Activated T-helper 2 cell treated with anti-CD3 and anti-CD28 coated beads, Interferon-gamma antibody, Interleukin-2, Interleukin-4, amounts not matched to agents 10 μg/mL and 5 μg/mL and 100 μg/mL, durations not matched to agents 14 hours and 24 hours and 36 hours (primary cell): ENCODE data around the gene RANBP3L. TPM values are rescaled to one million over a fixed set of nuclear protein-coding genes. Genes with fewer than 3 reads are reported as not detected.
"Not testable (repeated sequence)": the region's sequence is repeated elsewhere in the genome, so short reads cannot be mapped to it uniquely, and the experiment has no call there.

Source experiments
- DNase-seq: peaks from one replicate; pipeline ENCODE4 v3.0.0; 2021; ENCODE audit warnings: low spot score
- H3K27ac Mint-ChIP-seq: one replicate; pipeline ENCODE4 v1.8.0; 2021; ENCODE audit warnings: mixed read lengths
- H3K27me3 Mint-ChIP-seq: one replicate; pipeline ENCODE4 v1.8.0; 2021; ENCODE audit warnings: low read depth, mixed read lengths
- H3K36me3 Mint-ChIP-seq: one replicate; pipeline ENCODE4 v1.8.0; 2021; ENCODE audit warnings: low read depth, mixed read lengths
- H3K4me1 Mint-ChIP-seq: one replicate; pipeline ENCODE4 v1.8.0; 2021; ENCODE audit warnings: low read depth, mixed read lengths
- H3K4me3 Mint-ChIP-seq: one replicate; pipeline ENCODE4 v1.8.0; 2021; ENCODE audit warnings: low read depth, mild to moderate bottlenecking, moderate library complexity, mixed read lengths
- H3K9me3 Mint-ChIP-seq: one replicate; pipeline ENCODE4 v1.8.0; 2021; ENCODE audit warnings: mixed read lengths
- intact Hi-C: fragments of 100-400 bp; cut with micrococcal nuclease; formaldehyde crosslinking; loops from one replicate; pipeline ENCODE4 v1.15.1; 2023
- total RNA-seq: library from RNA; stranded (reverse); gene quantifications from 2 replicates; pipeline ENCODE4 v1.2.3, GENCODE V29; 2022

Gene RANBP3L
- total RNA-seq, 1 donor from 2014 or later: not detected

DNA sequence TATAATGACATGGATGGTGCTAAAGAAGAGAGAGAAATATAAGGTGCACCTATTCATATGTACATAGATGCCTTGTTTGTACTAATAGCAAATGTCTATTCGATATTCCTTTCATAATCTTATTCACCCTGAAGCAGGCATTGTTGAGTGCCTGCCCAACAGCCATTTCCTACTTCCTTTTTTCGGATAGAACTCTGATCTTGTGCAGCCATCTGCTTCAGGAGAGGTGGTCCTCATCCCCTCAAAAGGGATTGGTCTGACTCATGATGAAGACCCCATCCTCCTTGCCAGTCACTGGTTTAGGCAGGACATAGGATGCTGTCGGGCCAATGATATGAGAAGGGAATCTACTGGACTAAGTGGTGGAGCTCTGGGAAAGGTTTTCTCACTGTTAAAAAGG lies 8.4 kb upstream of the RANBP3L start:
- Mint-ChIP-seq H3K4me3 (no peak overlapping the region), H3K36me3 (no peaks in the 10 kb centered on the region), H3K27ac (no peak overlapping the region), H3K9me3 (no peaks in the 10 kb centered on the region), H3K27me3 (peaks cover 28% of the 10 kb centered on the region), H3K4me1 (no peaks in the 10 kb centered on the region)
- intact Hi-C loops: no loop called here
- DNase-seq: no peak

DNA sequence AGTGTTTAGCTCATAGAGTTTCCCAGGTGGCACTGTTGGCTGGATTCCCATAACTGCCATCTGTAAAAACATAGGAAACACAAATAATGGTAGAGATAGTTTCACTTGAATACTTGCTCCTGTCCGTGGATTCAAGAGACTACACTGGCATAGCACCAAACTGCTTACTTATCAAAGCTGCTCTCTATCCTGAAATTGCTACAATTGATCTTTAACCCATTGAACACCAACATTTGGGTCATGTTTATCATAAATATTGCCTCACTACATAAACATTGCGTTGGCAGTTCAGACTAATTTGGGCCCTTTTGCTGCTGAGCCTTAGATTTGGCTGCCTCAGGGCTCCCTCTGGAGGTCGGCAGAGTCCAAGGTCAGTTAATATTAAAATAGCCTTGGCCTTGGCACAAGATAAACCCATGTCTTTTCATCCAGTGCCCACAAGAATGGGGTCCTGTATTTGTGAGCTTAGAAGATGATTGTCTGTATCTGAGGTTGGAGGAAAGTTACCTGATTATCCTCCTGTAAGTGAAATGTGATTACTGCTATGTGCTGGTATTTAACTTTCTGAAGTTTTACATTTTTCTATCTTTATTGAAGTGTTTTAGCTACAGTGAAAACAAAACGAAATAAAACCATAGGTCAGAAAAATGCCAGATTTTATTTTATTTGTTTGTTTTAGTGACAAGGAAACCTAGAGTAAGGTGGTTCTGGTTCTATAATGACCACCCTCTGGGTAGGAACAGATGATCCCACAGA lies 4.0 kb upstream of the RANBP3L start:
- Mint-ChIP-seq H3K4me3 (no peak overlapping the region), H3K36me3 (no peaks in the 10 kb centered on the region), H3K27ac (no peak overlapping the region), H3K27me3 (peaks cover 15% of the 10 kb centered on the region), H3K4me1 (peaks cover 2% of the 10 kb centered on the region), H3K9me3 (no peaks in the 10 kb centered on the region)
- intact Hi-C loops: loop anchor here (2.0 kb wide), 2 partner anchors 39 to 227 kb away; no protein-coding TSS in a partner anchor
- no peak for DNase-seq

DNA sequence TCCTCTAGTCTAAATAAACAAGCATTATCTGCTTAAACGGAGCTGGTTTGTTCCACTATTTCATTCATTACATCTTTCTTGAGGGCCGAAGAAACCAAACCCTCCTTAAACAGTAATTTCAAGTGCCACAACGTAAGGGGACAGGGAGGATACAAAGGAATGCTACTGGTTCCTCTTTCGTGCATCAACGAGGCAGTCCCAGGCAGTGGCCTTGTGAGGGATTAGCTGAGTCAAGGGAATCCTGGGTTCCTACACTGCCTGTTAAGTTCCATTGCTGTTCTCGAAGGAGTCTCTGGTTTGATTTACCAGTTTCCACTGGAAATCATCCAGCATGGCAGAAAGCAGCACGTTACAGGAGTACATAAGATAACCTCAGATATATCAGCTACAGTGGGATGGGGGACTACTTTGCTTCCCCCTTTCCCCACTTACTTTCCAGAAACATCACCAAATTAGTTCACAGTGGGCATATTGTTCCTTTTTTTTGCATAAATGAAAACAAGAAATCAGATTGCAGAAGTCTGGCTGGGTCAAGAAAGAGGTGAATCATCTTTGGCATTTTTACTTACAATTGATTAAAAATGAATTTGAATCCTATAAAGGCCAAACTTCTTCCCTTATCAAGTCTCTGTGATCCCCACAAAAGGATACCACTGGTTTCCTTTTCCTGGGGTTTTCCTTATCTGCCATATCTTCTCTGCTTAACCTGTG lies 2.5 kb upstream of the RANBP3L start:
- H3K4me1 Mint-ChIP-seq: peaks cover 2% of the 10 kb centered on the region
- no peaks in the 10 kb centered on the region for H3K36me3 Mint-ChIP-seq
- H3K9me3 Mint-ChIP-seq: no peaks in the 10 kb centered on the region
- no peak overlapping the region for H3K27ac Mint-ChIP-seq
- H3K27me3 Mint-ChIP-seq: peaks cover 8% of the 10 kb centered on the region
- no peak for DNase-seq
- no peak overlapping the region for H3K4me3 Mint-ChIP-seq
- intact Hi-C loops: loop anchor here (2.0 kb wide), 2 partner anchors 37 to 225 kb away; no protein-coding TSS in a partner anchor

DNA sequence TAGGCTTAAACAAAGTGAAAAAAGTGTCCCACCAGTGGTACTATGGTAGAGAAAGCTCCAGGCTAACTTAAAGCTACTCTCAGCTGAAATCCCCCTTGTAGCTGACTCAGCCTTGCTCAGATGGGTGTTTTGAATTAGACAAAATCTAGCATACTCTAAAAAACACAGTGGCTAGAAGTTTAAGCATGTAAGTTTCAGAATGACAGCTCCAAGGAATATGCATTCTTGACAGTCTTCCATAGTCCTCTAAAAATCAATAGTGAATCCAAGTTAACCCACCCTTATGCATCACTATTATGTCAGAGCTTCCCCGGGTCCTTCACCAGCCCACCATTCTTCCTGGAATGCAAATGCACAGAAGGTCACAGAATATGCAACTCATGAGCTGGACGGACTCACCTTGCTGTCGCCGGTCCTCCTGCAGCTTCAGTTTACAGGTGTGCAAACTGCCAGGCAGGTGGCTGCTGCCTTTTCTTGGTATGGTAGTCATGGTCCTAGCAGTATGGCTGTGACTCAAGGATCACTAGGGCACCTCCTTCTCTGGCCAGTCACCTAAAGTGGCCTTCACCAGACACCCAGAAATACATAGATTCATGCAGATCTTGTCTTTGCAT lies 668 bp downstream of the RANBP3L start:
- Mint-ChIP-seq H3K27ac (no peak overlapping the region), H3K9me3 (no peaks in the 10 kb centered on the region), H3K36me3 (no peaks in the 10 kb centered on the region), H3K4me1 (peaks cover 2% of the 10 kb centered on the region), H3K27me3 (peaks cover 2% of the 10 kb centered on the region), H3K4me3 (no peak overlapping the region)
- intact Hi-C loops: no loop called here
- no peak for DNase-seq

DNA sequence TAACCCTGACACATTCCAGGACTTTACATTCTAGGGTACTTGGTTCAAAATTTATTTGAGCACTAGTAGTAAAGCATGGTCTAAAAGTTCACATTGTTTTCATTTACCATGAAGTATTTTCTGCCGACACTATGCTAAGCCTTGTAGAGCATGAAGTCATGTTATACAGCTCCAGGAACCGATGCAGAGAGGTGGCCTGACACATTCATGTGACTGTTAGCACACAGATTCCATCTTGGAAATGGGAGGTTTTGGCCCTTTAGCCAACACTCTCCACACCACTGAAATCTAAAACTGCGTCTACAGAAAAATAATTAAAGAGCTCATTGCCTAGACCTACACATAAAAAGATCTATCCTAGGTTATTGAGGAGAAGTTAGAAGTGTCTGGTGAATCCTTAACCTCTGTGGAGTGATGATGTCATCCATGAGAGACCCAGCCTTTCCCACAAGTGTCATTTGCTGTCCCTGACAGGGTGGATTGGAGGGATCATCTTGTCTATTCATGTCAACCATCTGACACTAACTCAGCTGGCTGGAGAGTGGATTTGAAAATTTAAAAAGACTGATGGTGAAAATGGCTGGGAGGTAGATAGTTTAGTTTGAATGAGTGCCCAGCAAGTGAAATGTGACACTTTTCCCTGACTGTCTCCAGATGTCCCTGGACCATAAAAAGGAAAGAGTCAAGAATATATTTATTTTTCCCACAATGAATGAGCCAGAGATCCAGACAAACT lies 1.3 kb downstream of the RANBP3L start:
- Mint-ChIP-seq H3K4me1 (peaks cover 2% of the 10 kb centered on the region), H3K9me3 (no peaks in the 10 kb centered on the region), H3K4me3 (no peak overlapping the region), H3K27me3 (peaks cover 2% of the 10 kb centered on the region), H3K36me3 (no peaks in the 10 kb centered on the region), H3K27ac (no peak overlapping the region)
- intact Hi-C loops: no loop called here
- no peak for DNase-seq

DNA sequence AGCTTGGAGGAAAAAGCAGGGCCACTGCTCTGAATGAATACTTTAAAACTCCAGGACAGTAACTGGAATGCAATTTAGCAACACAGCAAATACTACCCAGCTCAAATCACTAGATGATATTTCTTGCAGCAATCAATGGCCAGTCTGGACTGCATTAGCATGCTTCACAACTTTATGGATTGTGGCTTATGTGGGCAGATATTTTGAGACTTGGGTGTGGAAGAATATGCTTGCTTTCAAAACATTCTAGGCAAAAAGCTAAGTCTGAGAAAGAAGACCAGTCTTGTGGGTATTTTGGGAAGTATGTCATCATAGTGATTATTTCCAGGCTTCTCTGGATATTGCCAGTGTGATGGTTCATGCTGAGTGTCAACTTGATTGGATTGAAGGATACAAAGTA lies 3.1 kb downstream of the RANBP3L start:
- intact Hi-C loops: no loop called here
- H3K27ac Mint-ChIP-seq: no peak overlapping the region
- DNase-seq: no peak
- peaks cover 4% of the 10 kb centered on the region for H3K27me3 Mint-ChIP-seq
- H3K4me3 Mint-ChIP-seq: no peak overlapping the region
- H3K36me3 Mint-ChIP-seq: no peaks in the 10 kb centered on the region
- H3K4me1 Mint-ChIP-seq: peaks cover 2% of the 10 kb centered on the region
- no peaks in the 10 kb centered on the region for H3K9me3 Mint-ChIP-seq

DNA sequence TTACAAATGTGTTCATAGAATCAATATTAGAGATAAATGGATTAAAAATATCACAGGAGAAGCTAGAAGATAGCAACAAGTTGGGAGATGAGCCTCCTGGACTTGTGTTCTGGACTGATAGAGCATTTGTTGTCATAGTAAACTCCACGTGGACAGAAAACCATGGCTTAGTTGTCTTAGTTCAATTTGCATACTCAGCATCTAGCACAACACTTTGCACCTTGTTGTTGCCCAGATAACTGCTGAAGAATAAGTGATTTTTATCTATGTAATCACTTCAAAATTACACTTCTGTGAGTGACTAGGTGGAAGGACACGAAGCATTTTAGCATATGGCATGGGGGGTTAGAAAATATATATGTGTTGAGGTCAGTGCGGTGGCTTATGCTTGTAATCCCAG lies 4.0 kb downstream of the RANBP3L start:
- Mint-ChIP-seq H3K4me3 (no peak overlapping the region), H3K27me3 (peaks cover 3% of the 10 kb centered on the region), H3K9me3 (no peaks in the 10 kb centered on the region), H3K27ac (no peak overlapping the region), H3K36me3 (no peaks in the 10 kb centered on the region), H3K4me1 (peaks cover 2% of the 10 kb centered on the region)
- intact Hi-C loops: no loop called here
- no peak for DNase-seq

DNA sequence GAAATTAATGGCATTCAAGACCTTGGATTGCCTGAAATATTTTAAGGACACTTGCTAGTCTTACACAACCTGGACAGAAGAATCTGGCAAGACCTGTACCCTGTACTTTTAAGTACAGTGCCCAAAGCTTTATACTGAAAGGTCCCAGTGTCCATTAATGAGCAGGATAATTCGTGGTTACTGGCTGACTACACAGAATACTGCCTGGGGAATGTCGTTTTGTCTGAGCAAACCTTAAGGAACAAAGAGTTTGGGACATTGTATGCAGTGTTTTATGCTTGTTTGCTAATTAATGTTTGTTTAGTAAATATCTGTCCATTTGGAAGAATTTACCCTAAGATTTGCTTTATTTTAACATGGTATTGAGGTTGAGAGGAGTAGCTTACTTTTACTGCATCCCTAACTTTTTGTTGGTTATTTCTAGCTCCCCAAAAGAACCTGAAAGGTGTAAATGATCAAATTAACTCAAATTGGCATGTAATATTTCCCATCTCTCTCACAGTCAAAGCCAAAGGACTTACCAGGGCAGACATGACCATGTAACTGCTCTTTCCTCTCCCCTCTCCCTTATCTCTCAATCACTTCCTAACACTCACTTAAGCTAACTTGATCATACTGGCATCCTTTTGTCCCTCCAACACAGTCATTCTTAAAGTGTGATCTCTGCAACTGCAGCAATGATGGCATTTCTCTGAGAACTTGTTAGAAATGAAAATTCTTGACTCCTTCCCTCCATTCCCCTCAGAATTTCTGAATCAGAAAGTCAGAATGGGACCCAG lies 15.7 kb downstream of the RANBP3L start:
- intact Hi-C loops: no loop called here
- Mint-ChIP-seq H3K27me3 (peaks cover 10% of the 10 kb centered on the region), H3K9me3 (no peaks in the 10 kb centered on the region), H3K27ac (no peak overlapping the region), H3K4me1 (no peaks in the 10 kb centered on the region), H3K4me3 (no peak overlapping the region), H3K36me3 (no peaks in the 10 kb centered on the region)
- DNase-seq: no peak

DNA sequence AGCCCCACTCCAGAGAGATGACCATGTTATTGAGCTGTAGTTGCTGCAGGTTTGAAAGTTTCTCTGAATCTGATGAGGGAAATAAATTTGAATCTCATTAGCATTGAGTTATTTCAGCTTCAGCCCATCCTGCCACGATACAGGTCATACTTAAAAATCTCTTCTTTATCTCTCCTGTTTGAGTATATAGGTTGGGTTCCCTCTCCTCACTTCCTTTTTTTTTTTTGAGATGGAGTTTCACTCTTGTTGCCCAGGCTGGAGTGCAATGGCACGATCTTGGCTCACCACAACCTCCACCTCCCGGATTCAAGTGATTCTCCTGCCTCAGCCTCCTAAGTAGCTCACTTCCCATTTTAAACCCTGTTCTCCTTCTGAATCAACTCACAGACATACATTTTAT lies 17.9 kb downstream of the RANBP3L start:
- H3K4me1 Mint-ChIP-seq, intact Hi-C loops, DNase-seq, H3K27ac Mint-ChIP-seq, H3K9me3 Mint-ChIP-seq, H3K36me3 Mint-ChIP-seq, H3K4me3 Mint-ChIP-seq: not testable (repeated sequence)
- peaks cover 12% of the 10 kb centered on the region for H3K27me3 Mint-ChIP-seq

DNA sequence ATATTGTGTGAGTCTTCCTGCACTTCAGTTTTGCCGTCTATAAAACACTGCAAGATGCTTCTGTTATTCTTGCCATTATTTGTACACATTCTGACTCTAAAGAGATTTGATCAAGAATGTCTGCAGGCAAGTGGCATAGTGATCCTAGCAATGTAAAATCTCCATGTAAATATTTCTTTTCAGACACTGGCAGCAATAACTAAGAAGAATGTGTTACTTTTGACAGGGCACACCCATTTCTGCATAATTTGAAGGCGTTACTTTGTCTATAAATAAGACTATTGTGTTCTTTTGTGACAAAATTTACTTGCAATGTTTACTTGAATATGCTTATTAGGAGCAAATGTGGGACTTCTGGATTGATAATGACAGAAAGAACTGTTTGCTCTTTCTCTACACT lies 20.1 kb downstream of the RANBP3L start:
- Mint-ChIP-seq H3K27me3 (peaks cover 12% of the 10 kb centered on the region), H3K27ac (no peak overlapping the region), H3K9me3 (no peaks in the 10 kb centered on the region), H3K4me1 (peaks cover 2% of the 10 kb centered on the region), H3K4me3 (no peak overlapping the region), H3K36me3 (no peaks in the 10 kb centered on the region)
- intact Hi-C loops: no loop called here
- DNase-seq: no peak

DNA sequence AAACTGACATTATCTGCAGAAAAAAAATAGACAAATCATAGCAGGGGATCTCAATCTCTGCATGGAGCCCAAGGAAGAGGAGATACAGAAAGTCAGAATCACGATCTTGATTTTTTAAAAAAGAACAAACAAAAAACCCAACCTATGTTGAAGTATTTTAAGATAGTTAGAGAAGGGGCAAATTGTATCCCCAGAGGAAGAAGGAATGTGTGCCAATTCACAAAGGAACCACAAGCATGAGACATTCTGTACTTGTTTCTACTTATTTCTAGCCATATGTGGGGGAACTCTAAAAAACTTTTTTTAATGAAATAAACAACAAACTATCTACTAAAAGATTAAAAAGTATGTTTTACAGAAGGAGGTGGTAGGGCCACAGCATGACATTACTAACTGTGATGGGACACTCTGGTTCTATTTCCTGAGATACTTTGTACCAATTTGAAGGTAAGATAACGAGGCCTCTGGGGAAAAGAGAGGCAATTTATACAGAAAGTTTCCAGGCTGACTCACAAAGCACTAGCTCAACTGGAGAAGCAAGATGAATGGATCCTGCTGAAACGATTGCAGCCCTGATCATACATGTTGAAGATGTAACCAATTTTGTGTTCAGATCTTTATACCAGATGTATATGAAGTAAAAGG lies 22.5 kb downstream of the RANBP3L start:
- no peak for DNase-seq
- peaks cover 2% of the 10 kb centered on the region for H3K4me1 Mint-ChIP-seq
- H3K27me3 Mint-ChIP-seq: peaks cover 19% of the 10 kb centered on the region
- intact Hi-C loops: loop anchor here (10.0 kb wide), 1 partner anchor 106 kb away; no protein-coding TSS in a partner anchor
- no peak overlapping the region for H3K4me3 Mint-ChIP-seq
- no peak overlapping the region for H3K27ac Mint-ChIP-seq
- H3K36me3 Mint-ChIP-seq: no peaks in the 10 kb centered on the region
- no peaks in the 10 kb centered on the region for H3K9me3 Mint-ChIP-seq
